HG02852 (cell line): ENCODE results near the gene PIK3IP1.
"Not testable (repeated sequence)": the region's sequence is repeated elsewhere in the genome, so short reads cannot be mapped to it uniquely, and the experiment has no call there.

ENCODE experiments used
- ATAC-seq: cut with Tn5 transposase; IDR thresholded peaks from one replicate; pipeline ENCODE4 v1.9.1; 2021; ENCODE audit warnings: mild to moderate bottlenecking, moderate library complexity; ENCODE audit not compliant: unreplicated experiment

PIK3IP1 gene, protein sequence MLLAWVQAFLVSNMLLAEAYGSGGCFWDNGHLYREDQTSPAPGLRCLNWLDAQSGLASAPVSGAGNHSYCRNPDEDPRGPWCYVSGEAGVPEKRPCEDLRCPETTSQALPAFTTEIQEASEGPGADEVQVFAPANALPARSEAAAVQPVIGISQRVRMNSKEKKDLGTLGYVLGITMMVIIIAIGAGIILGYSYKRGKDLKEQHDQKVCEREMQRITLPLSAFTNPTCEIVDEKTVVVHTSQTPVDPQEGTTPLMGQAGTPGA

DNA sequence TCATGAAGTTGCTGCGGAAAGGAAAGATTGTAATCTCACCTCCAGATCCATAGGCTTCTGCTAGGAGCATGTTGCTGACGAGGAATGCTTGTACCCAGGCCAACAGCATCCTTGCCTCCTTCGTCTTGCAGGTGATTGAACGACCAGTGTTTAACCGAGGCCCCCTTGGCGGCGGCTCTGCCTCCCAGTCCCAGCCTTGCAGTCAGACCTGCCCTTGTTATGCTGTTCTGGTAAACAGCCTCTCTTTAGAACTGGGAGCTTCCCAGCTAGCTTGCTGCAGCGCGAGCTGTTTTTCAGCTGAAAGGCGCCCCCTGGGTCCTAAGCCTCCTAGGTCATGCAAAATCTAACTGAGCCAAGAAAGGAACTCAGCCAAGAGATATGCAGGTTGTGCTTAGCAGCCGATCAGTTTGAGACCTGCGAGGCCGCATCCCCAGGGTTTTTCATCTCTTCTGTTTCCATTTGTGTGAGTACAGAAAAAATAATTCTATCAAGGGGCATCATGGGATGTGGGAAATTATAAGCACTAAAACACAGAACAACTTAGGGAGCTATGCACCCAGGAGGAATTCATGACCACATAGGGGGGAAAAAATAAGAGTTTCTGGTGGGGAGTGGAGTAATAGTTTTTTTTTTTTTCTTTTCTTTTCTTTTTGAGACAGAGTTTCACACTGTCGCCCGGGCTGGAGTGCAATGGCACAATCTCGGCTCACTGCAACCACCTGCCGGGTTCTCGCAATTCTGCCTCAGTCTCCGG is at the start of gene PIK3IP1:
TSS of gene PIK3IP1 (minus strand) at position 253 of the 754 bp plus-strand sequence. CDS start at position 109, 144 bp downstream.
- ATAC-seq = peak; percentile 43

DNA sequence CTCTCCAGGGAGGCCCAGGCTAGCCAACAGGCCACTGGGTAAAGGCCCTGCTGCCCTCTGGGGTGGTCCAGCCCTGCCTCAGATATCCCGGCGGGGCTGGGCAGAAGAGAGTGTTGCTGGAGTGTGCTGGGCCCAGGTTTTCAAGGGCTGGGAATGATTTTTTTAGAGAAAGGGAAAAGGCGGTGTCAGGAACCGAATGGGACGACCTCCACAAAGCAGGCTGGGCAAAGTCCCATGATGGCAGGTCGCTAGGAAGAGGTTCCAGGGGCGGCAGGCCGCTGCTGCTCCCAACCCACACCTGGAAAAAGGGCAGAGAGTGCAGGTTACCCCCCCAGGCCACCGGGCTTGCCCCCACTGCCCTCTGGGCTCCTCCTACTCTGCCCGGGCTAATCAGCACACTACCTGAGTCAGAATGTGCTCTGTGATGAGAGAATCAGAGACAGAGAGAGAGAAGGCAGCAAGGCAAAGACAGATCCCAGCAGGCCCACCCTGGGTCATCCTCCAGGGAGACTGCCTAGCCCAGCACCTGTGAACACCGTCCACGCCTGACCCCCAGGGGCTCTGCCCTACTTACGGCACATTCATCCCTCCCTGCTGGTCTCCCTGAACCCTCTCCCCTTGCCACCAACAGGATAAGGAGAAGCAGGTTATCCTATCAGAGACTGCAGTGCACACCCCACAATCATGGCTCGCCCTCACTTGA is 49.2 kb upstream of the PIK3IP1 start:
- ATAC-seq = no peak

DNA sequence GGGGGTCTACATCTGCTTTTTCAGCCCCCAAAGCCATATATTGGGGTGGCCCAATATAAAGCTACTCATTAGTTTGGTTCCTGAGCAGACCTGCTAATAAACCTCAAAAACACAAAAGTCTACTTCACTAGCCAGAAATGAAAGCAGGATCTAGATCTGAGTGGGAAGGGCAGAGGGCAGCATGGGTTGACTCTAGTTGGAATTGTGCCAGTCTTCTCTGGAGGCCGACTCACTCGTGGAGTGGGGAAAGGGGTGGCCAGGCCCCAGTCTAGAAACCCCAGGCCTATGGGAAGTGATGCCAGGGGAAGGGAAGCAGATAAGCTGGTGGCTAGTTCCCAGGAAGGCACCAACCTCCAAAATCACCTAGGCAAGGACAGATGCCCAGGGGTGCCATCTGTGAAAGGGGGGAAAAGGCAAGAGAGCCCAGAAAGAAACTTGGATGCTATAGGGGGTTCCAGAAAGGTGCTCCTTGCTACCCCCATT is 48.5 kb upstream of the PIK3IP1 start:
- no peak for ATAC-seq

DNA sequence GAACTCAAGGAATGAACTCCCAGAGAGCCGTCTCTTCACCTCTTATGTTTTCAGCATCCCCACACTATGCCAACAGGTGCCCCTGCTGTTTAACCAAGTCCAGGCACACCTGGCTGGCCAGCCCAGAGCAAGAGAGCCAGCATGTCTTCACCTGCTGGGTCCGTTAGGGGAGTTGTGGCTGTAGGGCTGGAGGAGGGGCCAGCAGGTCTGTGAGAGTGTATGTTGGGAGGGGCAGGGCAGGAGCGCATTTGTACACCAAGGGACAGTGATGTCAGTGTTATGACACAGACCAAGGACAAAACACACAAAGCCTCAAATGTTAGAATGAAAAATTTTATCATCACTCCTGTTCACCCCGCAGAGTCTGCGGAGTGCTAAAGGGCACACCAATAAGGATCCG is 48.1 kb upstream of the PIK3IP1 start:
- no peak for ATAC-seq

DNA sequence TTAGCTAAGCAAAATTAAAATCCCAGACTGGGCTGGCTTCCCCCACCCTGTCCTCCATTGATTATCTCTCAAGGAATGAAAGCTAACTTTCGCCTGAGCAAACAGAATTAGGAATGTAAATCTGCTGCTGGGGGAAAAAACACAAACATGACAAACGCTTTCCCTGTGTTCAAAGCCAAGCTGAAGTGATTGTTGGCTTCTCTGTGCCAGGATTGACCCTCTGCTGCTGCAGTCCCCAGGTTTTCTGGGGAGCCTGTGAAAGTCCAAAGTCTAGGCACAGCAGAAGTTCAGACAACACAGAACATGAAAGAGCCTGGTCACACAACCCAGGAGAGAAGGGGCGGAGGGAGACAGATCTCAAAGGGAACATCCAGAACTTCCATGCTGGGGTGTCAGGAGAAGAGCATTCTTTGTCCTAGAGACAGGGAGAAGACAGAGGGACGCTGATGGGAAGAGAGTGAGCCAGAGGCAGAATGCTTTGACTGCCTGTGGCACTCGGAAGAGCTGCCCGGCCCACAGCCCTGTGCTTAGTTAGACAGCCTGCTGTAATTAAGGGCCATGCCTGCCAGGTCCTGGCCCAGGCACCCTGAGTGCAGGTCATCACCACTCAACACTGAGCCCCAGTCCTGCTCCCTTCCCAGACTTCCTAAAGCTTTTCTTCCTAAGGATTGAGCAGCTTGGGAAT is 47.0 kb upstream of the PIK3IP1 start:
- no peak for ATAC-seq

DNA sequence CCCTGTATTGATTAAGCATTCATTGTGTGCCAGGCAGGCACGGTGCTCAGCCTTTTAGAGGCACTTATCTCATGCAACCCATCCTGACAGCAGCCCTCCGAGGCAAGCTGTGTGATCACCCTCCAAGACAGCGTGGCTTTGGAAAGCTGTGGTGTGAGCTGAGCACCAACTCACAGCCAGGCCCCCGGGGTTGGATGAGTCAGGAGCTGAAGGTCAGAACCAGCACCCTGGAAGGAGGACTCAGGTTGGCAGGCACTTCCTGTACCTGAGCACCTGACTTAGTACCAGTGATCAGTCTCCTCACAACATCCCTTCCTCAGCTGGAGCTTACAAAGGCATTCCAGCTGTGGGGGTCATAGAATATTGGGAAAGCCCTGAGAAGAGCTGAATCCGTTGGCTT is 44.9 kb upstream of the PIK3IP1 start:
- ATAC-seq = no peak

DNA sequence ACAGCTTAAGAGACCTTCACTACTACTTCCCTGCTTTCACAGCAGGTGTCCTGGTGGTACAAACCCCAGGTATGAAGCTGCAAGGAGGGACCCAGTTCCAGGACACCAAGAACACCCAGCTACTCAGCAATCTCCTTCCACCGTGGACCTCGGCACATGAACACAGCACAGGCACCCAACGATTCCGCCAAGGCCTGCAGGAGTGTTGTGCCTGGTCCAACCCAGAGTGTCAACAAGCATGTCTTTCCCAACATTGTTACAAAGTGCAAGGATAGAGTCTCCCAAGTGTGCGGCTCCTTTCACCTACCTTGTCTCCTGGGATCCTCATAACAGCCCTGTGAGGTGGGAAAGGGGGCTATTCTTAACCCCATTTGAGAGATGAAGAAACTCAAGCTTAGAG is 42.0 kb upstream of the PIK3IP1 start:
- ATAC-seq = no peak

DNA sequence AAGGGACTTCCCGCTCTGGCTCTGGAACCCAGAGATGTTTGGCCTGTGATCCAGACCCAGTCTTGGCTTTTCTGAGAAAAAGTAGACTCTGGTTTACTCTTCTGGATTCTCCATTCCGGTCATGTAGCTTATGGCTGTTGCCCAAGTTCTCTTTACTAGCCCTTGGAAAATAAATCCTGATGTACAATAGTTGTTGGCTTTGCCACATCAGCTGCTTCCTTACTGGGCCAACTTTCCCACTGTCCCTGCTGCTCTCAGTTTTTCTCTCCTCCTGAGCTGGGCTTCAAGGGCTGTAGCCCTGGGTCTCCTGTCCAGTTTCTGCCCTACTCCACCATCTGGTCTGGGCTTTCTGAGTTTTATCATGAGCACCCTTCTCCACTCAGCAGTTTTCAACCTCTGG is 41.4 kb upstream of the PIK3IP1 start:
- no peak for ATAC-seq

DNA sequence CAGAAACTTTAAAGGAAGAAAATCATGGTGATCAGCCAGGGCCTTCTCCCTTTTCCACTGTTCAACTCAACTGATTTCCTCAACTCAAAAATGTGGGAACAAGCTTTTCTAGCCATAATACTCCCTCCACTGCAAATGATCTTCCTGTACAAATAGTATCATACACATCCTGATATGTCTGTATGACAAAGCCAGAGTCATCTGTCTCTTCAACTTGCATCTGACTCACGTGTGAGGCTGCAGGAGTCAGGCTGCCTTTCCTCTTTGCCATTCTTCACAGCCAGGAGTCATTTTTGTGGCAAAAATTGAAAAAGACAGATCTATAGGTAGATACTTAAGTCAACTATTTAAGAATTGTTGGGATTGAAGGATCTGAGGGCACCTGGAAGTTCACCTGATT is 40.6 kb upstream of the PIK3IP1 start:
- no peak for ATAC-seq

DNA sequence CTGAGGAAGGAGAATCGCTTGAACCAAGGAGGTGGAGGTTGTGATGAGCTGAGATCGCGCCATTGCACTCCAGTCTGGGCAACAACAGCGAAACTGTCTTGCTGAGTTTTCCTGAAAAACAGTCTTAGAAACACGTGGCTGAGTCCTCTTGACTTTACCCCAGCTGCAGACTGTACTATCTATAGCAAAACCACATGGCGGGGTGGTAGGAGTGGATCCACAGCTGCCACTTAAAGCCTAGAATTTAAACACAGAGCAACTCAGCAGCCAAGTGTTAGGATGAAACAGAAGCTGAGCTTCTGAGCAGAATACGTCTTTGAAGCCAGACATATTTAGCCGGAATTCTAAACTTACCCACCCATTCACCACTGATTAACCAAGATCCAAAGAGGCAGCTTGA is 39.7 kb upstream of the PIK3IP1 start:
- ATAC-seq = no peak

DNA sequence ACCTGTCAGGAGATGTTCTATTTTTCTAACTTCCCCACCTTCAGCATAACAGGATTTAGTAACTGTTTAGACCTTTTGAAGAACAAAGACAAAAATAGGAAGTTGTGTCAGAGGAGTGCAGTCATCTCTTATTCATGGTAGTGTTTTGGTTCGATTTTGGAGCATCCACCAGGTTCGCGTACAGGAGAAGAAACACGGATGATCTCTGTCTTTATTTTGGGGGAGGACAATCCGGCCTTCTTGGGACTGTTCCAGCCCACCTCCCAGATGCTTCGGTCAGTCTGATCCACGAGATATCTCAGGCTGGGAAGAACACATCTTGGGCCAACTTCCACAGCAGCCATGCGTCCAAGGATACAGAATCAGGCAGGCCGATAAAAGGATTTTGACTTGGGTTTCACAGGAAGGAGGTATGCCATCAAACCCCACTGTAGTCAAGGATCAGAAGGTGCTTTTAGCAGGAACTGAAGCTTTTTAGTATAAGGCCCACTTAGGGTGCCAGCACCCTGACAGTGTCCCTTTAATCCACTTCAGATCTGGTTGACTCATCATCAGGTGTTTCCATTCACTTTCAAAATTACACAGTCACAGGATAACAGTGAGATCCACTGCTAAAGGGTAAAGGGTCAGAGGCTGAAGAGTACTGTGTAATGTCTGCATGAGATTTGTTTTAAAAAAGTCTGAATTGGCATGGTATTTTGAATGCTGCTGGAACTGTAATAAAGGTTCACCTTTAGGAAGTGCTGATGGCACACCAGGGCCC is 37.3 kb upstream of the PIK3IP1 start:
- ATAC-seq = no peak

DNA sequence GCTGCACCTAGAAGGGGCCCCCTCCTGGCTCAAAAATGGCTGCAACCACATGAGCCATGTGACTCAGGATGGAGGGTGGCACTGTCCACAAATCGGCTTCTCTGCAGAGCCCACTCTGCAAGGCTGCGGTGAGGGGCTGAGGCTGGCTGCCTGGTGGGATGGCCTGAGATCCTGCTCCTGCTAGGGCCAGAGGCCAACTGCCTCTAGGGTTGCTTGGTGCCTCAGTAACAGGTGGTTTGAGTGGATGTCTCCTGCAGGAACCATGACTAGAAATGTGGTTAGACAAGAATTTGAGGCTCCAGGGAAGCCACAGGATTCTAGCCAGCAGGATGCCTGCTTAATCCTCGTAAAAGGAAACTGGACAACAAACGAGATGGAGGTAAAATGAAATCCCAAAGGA is 36.7 kb upstream of the PIK3IP1 start:
- ATAC-seq = no peak

DNA sequence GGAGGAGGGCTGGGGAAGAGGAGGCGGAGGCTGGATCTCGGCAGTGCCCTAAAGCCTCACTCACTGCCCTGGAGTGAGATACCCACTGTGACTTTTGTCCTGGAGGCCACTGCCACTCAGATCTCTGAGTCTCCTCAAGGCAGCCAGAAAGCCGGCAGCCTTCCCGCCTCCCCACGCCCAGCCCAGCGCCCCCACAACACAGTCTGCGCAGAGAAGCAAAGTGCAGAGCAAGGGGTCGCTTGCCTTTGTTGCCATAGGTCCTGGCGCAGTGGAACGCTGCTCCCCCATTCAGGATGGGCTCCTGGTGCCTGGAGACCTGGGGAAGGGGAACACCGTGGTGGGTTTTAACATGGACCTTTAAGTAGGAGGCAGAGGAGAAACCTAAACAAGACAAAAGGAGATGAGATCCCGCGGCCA is 36.3 kb upstream of the PIK3IP1 start:
- ATAC-seq = no peak

DNA sequence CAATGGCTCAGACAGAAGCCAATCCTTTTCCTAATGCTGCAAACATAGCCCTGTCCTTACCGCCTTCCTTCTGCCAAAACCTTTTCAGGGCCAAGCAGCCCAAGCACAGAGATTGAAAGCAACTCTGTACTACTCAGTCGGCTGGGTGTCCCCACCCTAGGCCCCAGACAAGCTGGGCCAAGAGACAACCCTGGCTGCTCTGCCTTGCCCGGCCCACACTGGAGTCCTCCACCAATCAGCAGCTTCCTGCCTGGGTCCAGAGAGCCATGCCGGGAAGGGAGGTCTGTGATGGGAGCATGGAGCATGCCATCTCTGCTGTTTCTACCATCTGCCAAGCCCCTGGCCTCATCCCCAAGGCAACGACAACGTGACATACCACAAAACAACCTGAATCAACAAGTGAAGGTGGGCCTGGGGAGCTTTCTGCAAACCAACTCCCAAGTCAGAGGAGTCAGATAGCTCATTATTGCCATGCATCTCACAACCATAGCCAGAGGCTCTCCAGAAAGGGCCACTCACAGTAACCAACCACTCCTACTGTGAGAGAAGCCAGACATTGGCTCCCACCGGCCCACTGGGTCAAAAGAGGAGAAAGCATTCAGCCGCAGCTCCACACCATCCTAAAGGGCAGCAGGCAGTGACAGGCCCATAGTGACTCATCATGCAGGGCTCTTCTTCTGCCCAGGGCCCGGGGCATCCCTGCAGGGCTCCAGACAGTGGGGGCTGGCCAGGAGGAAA is 35.7 kb upstream of the PIK3IP1 start:
- ATAC-seq = no peak

DNA sequence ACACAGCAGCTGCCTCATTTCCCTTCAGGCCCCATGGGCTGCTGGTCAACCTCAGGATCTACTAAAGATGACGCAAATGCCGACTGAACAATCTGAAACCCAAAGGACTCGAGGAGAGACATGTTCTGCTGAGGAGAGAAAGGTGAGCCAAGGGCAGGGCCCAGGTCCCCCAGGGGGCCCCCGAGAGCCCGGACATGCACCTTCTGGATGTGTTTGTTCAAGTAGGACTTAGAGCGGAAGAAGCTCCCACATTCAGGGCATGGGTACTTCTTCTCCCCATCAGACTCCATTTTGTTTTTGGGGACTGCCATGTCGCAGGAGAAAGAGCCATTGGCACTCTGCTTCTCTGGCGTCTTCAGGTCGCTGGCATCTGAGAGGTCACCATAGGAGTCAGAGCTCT is 34.6 kb upstream of the PIK3IP1 start:
- ATAC-seq = no peak

DNA sequence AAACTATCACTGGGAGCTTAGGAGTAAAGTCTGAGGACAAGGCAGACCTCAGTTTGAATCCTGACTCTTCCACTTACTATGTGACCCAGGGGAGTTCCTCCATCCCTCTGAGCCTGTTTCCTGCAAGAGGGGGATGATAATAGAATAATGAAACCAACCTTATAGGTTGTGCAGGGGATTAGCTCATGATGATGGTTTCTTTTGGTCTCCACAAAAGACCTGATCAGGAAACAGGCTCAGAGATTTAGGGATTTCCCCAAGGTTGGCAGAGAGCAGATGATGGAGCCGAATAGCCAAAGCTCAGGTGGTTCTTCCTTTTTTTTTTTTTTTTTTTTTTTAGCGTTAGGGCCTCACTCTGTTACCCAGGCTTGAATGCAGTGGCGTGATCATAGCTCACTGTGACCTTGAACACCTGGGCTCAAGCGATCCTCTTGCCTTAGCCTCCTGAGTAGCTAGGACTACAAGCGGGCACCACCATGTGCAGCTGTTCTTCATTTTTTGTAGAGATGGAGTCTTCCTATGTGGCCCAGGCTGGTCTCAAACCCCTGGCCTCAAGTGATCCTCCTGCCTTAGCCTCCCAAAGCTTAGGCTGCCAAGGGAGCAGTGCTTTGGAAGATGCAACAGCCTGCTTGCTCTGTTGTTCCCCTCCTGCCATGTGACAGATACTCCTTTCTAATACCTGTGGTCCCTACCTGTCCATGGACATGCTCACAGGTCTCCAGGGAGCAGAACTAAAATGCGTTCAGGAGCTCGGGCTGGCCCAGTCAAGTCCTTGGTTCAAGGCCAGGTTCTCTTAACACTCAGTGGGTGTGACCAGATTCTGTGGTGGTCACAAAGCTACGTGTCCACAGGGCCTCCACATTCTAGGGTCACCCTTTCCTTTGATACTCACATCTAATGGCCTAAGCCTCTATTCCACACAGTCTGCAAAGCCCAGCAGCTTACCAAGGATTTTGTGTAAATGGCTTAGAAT is 31.6 kb upstream of the PIK3IP1 start:
- ATAC-seq = no peak

DNA sequence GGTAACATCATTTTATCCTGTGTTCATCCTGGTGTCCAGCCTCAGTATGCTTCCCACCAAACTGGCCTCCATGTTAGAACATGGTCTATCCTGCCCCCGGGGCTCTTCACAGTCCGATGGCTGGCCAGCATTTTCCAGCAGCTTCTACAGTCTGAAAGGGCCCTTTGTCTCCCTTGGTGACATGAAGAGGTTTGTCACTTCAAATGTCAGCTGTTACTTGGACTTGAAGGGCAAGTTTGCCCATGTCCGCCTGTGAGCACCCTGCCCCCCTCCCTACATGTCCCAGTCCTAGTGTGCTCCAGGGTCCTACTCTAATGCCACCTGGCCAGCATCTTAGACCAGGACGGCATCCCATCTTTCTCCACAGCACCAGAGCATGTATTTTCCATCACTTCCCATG is 29.1 kb upstream of the PIK3IP1 start:
- no peak for ATAC-seq

DNA sequence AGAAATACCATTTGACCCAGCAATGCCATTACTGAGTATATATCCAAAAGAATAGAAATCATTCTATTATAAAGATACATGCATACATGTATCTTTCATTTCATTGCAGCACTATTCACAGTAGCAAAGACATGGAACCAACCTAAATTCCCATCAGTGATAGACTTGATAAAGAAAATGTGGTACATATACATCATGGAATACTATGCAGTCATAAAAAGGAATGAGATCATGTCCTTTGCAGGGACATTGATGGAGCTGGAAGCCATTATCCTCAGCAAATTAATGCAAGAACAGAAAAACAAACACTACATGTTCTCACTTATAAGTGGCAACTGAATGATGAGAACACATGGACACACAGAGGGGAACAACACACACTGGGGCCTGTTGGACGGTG is 21.9 kb upstream of the PIK3IP1 start:
- ATAC-seq = not testable (repeated sequence)
